Fibroblast of lung (primary cell): ENCODE measurements around the gene UBE2J2. TPM values are rescaled to one million over a fixed set of nuclear protein-coding genes. Genes with fewer than 3 reads are reported as not detected.

Experiments used
- DNase-seq, 2 donors: peaks; one replicate each; pipeline versions ENCODE4 v3.0.0 to v3.0.0-alpha.2; 2010; ENCODE audit warnings: low read depth in 2 of 2
- H2AFZ ChIP-seq: 2 replicates; pipeline ENCODE4 v1.5.1; 2012; ENCODE audit warnings: low read length, control low read depth, inconsistent platforms
- H3K27ac ChIP-seq: 2 replicates; pipeline ENCODE4 v1.5.1; 2011; ENCODE audit warnings: low read length, control low read depth; ENCODE audit not compliant: insufficient read depth
- H3K27me3 ChIP-seq: 2 replicates; pipeline ENCODE4 v1.5.1; 2011; ENCODE audit warnings: mild to moderate bottlenecking, low read length; ENCODE audit not compliant: control insufficient read depth, insufficient read depth
- H3K36me3 ChIP-seq: 2 replicates; pipeline ENCODE4 v1.5.1; 2011; ENCODE audit warnings: low read length; ENCODE audit not compliant: control insufficient read depth, insufficient read depth
- H3K4me1 ChIP-seq: 2 replicates; pipeline ENCODE4 v1.5.1; 2011; ENCODE audit warnings: low read length; ENCODE audit not compliant: control insufficient read depth, insufficient read depth; ENCODE audit errors: extremely low read depth
- H3K4me2 ChIP-seq: 2 replicates; pipeline ENCODE4 v1.5.1; 2011; ENCODE audit warnings: low read length, control low read depth; ENCODE audit not compliant: insufficient read depth; ENCODE audit errors: extremely low read depth
- H3K4me3 ChIP-seq, 4 experiments: fragments of 200-600 bp in 1 of 4; sonication (generic) in 1 of 4; replicated peaks in 1 of 4; 2 replicates each; pipeline ENCODE4 v1.5.1; 2011 to 2016; ENCODE audit warnings: low read length in 4 of 4, low read depth in 3 of 4, mild to moderate bottlenecking in 3 of 4, control low read depth in 2 of 4, inconsistent platforms in 1 of 4, mixed read lengths in 1 of 4; ENCODE audit not compliant: insufficient read depth in 1 of 4; ENCODE audit errors: control extremely low read depth in 1 of 4
- H3K79me2 ChIP-seq: 2 replicates; pipeline ENCODE4 v1.5.1; 2012; ENCODE audit warnings: mild to moderate bottlenecking, low read length, inconsistent platforms; ENCODE audit not compliant: control insufficient read depth, insufficient read depth
- H3K9ac ChIP-seq: 2 replicates; pipeline ENCODE4 v1.5.1; 2011; ENCODE audit warnings: mild to moderate bottlenecking, low read length, control low read depth; ENCODE audit not compliant: insufficient read depth
- H3K9me3 ChIP-seq: 2 replicates; pipeline ENCODE4 v1.5.1; 2012; ENCODE audit warnings: low read depth, low read length; ENCODE audit not compliant: control insufficient read depth, insufficient read depth
- H4K20me1 ChIP-seq: 2 replicates; pipeline ENCODE4 v1.5.1; 2011; ENCODE audit warnings: low read length; ENCODE audit not compliant: control insufficient read depth, insufficient read depth; ENCODE audit errors: extremely low read depth
- EZH2 ChIP-seq: IDR thresholded peaks from 2 replicates; pipeline ENCODE4 v1.5.1; 2012; ENCODE audit warnings: low read length, control low read depth, mild to moderate bottlenecking; ENCODE audit errors: missing control alignments
- polyA plus RNA-seq, 2 donors: library from polyadenylated mRNA; depleted of rRNA in 1 of 2; stranded (reverse) in 1 of 2; unstranded in 1 of 2; fragments of >200 nt; gene quantifications; 2 replicates each; pipeline ENCODE4 v1.2.1, GENCODE V29; 2011 to 2012; ENCODE audit warnings: missing spikeins in 1 of 2
- total RNA-seq: library from RNA; depleted of rRNA; stranded (reverse); fragments of >200 nt; gene quantifications from 2 replicates; pipeline ENCODE4 v1.2.1, GENCODE V29; 2014
- TF ChIP-seq, protein P1 (sequence below), 2 donors: IDR thresholded peaks in 1 of 2; conservative IDR thresholded peaks in 1 of 2; 1 replicate in 1 of 2; 2 replicates in 1 of 2; pipeline ENCODE4 v1.5.1; 2011 to 2012; ENCODE audit warnings: low read length in 2 of 2, control low read depth in 1 of 2, inconsistent platforms in 1 of 2, low read depth in 1 of 2, mild to moderate bottlenecking in 1 of 2

The UBE2J2 gene
- total and polyA plus RNA-seq, 2 donors (not counting 1 experiment from before 2014, with no cell fraction given) = 32.3 to 47.2 TPM

DNA sequence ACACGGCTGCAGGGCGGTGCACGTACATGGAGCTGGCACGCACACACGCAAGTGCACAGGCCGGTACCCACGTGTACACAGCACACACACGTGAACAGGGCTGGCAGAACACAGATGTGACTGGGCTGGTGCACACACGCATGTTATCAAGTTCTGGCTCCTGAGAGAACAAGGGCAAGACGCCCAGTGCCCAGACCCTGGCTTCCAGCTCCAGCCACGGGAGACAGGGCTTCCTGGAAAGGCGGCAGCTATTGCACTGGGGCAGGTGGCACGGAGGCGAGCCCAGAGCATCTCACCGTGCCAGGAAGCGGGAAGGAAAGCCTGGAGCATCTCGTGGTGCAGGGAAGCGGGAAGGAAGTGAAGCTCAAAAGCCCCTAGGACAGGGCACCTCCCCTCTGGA, 47.7 kb downstream of the UBE2J2 start:
- DNase-seq = no peak
- no peak overlapping the region for H3K4me3 ChIP-seq
- no peak overlapping the region for H3K9ac ChIP-seq
- peaks cover 40% of the 10 kb centered on the region for H3K36me3 ChIP-seq
- TF ChIP-seq EZH2 = no peak
- TF ChIP-seq, protein P1, sequence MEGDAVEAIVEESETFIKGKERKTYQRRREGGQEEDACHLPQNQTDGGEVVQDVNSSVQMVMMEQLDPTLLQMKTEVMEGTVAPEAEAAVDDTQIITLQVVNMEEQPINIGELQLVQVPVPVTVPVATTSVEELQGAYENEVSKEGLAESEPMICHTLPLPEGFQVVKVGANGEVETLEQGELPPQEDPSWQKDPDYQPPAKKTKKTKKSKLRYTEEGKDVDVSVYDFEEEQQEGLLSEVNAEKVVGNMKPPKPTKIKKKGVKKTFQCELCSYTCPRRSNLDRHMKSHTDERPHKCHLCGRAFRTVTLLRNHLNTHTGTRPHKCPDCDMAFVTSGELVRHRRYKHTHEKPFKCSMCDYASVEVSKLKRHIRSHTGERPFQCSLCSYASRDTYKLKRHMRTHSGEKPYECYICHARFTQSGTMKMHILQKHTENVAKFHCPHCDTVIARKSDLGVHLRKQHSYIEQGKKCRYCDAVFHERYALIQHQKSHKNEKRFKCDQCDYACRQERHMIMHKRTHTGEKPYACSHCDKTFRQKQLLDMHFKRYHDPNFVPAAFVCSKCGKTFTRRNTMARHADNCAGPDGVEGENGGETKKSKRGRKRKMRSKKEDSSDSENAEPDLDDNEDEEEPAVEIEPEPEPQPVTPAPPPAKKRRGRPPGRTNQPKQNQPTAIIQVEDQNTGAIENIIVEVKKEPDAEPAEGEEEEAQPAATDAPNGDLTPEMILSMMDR (conservative IDR thresholded peaks at IDR 0.05 in 1 of 2, IDR thresholded peaks at IDR 0.05 in 1 of 2; ENCODE audit: low read depth in 1 of 2, low read length in 2 of 2) = no peak
- no peak overlapping the region for H3K4me2 ChIP-seq
- H3K27ac ChIP-seq = no peak overlapping the region
- H3K9me3 ChIP-seq = no peaks in the 10 kb centered on the region
- H3K27me3 ChIP-seq = no peaks in the 10 kb centered on the region
- H2AFZ ChIP-seq = no peak overlapping the region
- peaks cover 62% of the 10 kb centered on the region for H3K79me2 ChIP-seq
- H4K20me1 ChIP-seq = no peaks in the 10 kb centered on the region
- peaks cover 7% of the 10 kb centered on the region for H3K4me1 ChIP-seq

DNA sequence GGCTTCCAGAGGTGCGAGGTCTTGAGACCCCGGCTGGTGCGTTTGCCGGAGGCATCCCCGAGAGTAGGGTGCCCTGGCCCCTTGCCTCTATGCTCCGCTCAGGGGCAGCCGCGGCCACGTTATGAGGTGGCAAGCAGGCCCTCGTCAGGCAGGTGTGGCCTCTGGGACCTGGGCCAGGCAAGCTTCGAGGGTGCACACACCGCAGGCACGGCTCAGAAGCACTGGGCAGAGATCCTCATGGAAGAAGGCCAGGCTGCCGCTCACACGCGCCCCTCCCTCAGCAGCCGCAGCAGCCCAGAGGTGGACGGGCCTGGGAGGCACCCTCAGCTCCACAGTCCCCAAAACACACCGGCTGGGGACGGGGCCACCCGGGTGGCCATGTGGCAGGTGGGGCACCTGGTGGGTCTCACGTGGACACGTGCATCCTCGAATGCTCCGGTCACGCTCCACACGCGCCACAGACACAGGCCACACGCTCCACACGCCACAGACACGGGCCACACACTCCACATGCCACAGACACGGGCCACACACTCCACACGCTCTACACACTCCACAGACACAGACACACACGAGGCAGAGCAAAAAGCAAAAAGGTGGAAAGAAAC, 48.3 kb downstream of the UBE2J2 start:
- TF ChIP-seq EZH2 = no peak
- TF ChIP-seq, protein P1 (conservative IDR thresholded peaks at IDR 0.05 in 1 of 2, IDR thresholded peaks at IDR 0.05 in 1 of 2; ENCODE audit: low read depth in 1 of 2, low read length in 2 of 2) = no peak
- Histone ChIP-seq H3K9me3 (no peaks in the 10 kb centered on the region), H3K79me2 (peaks cover 57% of the 10 kb centered on the region), H2AFZ (no peak overlapping the region), H3K9ac (no peak overlapping the region), H3K27ac (no peak overlapping the region), H3K4me2 (no peak overlapping the region), H3K27me3 (no peaks in the 10 kb centered on the region), H3K4me3 (no peak overlapping the region), H3K36me3 (peaks cover 42% of the 10 kb centered on the region), H3K4me1 (peaks cover 7% of the 10 kb centered on the region), H4K20me1 (no peaks in the 10 kb centered on the region)
- DNase-seq = no peak

DNA sequence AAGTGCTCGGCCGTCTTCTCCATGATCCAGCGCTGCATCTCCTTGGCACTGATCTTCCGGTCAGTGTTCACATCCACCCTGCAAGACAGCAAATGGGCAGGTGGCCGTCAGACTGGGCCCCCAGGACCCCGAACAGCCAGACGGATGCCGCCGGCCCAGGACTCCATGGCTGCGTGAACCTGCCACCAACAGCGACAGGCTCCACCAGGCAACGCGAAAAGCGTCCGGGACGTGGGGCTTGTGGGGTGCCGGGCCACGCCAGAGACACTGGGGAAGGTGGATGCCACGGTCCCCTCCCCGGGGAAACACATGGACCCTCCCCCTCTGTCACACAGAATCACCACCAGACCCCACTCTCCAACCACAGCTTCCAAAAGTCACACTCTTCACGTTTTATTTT, 49.8 kb downstream of the UBE2J2 start:
- Histone ChIP-seq H3K79me2 (peaks cover 42% of the 10 kb centered on the region), H3K36me3 (peaks cover 42% of the 10 kb centered on the region)
- DNase-seq = no peak

More for the DNA sequence above, 49.8 kb downstream of the UBE2J2 start:
- Histone ChIP-seq H3K27me3 (no peaks in the 10 kb centered on the region), H3K4me3 (no peak overlapping the region), H3K9ac (no peak overlapping the region), H3K27ac (no peak overlapping the region), H3K4me1 (no peaks in the 10 kb centered on the region), H3K4me2 (no peak overlapping the region), H3K9me3 (no peaks in the 10 kb centered on the region), H4K20me1 (no peaks in the 10 kb centered on the region), H2AFZ (no peak overlapping the region)
- TF ChIP-seq, protein P1 (conservative IDR thresholded peaks at IDR 0.05 in 1 of 2, IDR thresholded peaks at IDR 0.05 in 1 of 2; ENCODE audit: low read depth in 1 of 2, low read length in 2 of 2) = no peak
- no peak for TF ChIP-seq EZH2
